Measurements from ENCODE around the gene ANO10.

DNA sequence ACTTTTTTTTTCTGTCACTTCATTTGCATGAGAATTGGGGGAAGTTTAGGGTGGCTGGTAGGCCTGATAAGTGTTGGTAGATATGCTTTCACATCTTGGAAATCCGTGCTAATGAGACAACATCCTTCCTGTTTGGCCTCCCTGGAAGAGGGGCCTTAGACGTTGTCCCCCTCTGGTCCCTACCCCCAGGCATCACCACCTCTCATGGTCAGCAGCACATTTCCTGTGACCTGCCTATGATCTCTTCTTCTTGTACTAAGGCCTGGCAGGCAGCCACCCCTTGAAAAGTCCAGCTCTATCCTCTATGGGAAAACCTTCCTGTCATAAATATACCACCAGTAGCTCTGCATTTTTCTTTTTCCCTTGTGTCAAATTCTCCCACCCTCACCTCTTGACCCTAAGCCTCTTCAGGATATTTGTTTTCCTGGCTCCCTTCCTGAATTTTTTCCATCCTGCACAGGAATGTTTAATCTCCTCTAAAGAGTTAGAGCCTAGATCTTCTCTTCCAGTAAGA is 227.7 kb downstream of the ANO10 start:
- TF ChIP-seq EP300 (IDR thresholded peaks at IDR 0.05; ENCODE audit: borderline replicate concordance in 1 of 2, low read depth in 2 of 2, low read length in 2 of 2) (no peak), POLR2A (IDR thresholded peaks at IDR 0.05; ENCODE audit: control extremely low read depth in 1 of 2, low read depth in 2 of 2, low read length in 2 of 2) (no peak), SAP30 (IDR thresholded peaks at IDR 0.05; ENCODE audit: insufficient read depth, insufficient replicate concordance, low read length) (no peak), TCF12 (IDR thresholded peaks at IDR 0.05; ENCODE audit: low read depth, low read length) (no peak), POLR2AphosphoS5 (IDR thresholded peaks at IDR 0.05; ENCODE audit: low read depth, low read length) (no peak)
- TF ChIP-seq, protein P1, sequence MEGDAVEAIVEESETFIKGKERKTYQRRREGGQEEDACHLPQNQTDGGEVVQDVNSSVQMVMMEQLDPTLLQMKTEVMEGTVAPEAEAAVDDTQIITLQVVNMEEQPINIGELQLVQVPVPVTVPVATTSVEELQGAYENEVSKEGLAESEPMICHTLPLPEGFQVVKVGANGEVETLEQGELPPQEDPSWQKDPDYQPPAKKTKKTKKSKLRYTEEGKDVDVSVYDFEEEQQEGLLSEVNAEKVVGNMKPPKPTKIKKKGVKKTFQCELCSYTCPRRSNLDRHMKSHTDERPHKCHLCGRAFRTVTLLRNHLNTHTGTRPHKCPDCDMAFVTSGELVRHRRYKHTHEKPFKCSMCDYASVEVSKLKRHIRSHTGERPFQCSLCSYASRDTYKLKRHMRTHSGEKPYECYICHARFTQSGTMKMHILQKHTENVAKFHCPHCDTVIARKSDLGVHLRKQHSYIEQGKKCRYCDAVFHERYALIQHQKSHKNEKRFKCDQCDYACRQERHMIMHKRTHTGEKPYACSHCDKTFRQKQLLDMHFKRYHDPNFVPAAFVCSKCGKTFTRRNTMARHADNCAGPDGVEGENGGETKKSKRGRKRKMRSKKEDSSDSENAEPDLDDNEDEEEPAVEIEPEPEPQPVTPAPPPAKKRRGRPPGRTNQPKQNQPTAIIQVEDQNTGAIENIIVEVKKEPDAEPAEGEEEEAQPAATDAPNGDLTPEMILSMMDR (IDR thresholded peaks at IDR 0.05; ENCODE audit: control extremely low read depth in 1 of 3, insufficient read depth in 1 of 3, low read depth in 1 of 3, low read length in 3 of 3): no peak
- TF ChIP-seq, protein P2, sequence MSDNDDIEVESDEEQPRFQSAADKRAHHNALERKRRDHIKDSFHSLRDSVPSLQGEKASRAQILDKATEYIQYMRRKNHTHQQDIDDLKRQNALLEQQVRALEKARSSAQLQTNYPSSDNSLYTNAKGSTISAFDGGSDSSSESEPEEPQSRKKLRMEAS (IDR thresholded peaks at IDR 0.05): no peak

All from H1 (cell line).